ENCODE results near the gene FAM98B.

Gene FAM98B

GRCh38 chr15:38464675-38465074, 10.7 kb downstream of the FAM98B start:
- no peak for TF ChIP-seq POU6F1 (CRISPR knock-in tag; IDR thresholded peaks at IDR 0.05; ENCODE audit: borderline replicate concordance, low read depth)
- no peak for TF ChIP-seq TOX (CRISPR knock-in tag; IDR thresholded peaks at IDR 0.05; ENCODE audit: borderline replicate concordance)
- no peak for TF ChIP-seq ESRRG (CRISPR knock-in tag; IDR thresholded peaks at IDR 0.05)
- TF ChIP-seq CSDC2 (CRISPR knock-in tag; IDR thresholded peaks at IDR 0.05) = no peak
- TF ChIP-seq ARNTL (CRISPR knock-in tag; IDR thresholded peaks at IDR 0.05; ENCODE audit: borderline replicate concordance, low read depth) = no peak
- no peak for TF ChIP-seq CREB5 (CRISPR knock-in tag; IDR thresholded peaks at IDR 0.05; ENCODE audit: low read depth)
- no peak for TF ChIP-seq PATZ1 (CRISPR knock-in tag; IDR thresholded peaks at IDR 0.05; ENCODE audit: borderline replicate concordance)
- TF ChIP-seq ZFP3 (CRISPR knock-in tag; IDR thresholded peaks at IDR 0.05) = no peak
- TF ChIP-seq BACH2 (CRISPR knock-in tag; IDR thresholded peaks at IDR 0.05; ENCODE audit: borderline replicate concordance) = no peak
- no peak for TF ChIP-seq PPARA (CRISPR knock-in tag; IDR thresholded peaks at IDR 0.05; ENCODE audit: borderline replicate concordance)
- TF ChIP-seq ISL1 (CRISPR knock-in tag; IDR thresholded peaks at IDR 0.05) = no peak
- no peak for TF ChIP-seq ZC3H10 (CRISPR knock-in tag; IDR thresholded peaks at IDR 0.05)
- TF ChIP-seq RARB (CRISPR knock-in tag; IDR thresholded peaks at IDR 0.05) = no peak
- TF ChIP-seq ZNF8 (CRISPR knock-in tag; IDR thresholded peaks at IDR 0.05) = no peak
- ATAC-seq = no peak

- TF ChIP-seq ISL1 (CRISPR knock-in tag; IDR thresholded peaks at IDR 0.05) = no peak
- TF ChIP-seq ESRRG (CRISPR knock-in tag; IDR thresholded peaks at IDR 0.05) = no peak
- TF ChIP-seq SNAI2 (CRISPR knock-in tag; IDR thresholded peaks at IDR 0.05) = no peak
- no peak for TF ChIP-seq ZFP3 (CRISPR knock-in tag; IDR thresholded peaks at IDR 0.05)
- TF ChIP-seq ZNF565 (CRISPR knock-in tag; conservative IDR thresholded peaks at IDR 0.05; ENCODE audit: low read depth) = no peak
- no peak for TF ChIP-seq TOX (CRISPR knock-in tag; IDR thresholded peaks at IDR 0.05; ENCODE audit: borderline replicate concordance)
- no peak for TF ChIP-seq CREB5 (CRISPR knock-in tag; IDR thresholded peaks at IDR 0.05; ENCODE audit: low read depth)
- no peak for TF ChIP-seq CSDC2 (CRISPR knock-in tag; IDR thresholded peaks at IDR 0.05)
- no peak for TF ChIP-seq POU6F1 (CRISPR knock-in tag; IDR thresholded peaks at IDR 0.05; ENCODE audit: borderline replicate concordance, low read depth)
- TF ChIP-seq OSR1 (CRISPR knock-in tag; IDR thresholded peaks at IDR 0.05) = no peak
- ATAC-seq = no peak
Measured at GRCh38 chr15:38470816-38471215, 16.9 kb downstream of the FAM98B start.

GRCh38 chr15:38471974-38472373, 18.0 kb downstream of the FAM98B start:
- ATAC-seq = no peak
- no peak for TF ChIP-seq SNAI2 (CRISPR knock-in tag; IDR thresholded peaks at IDR 0.05)
- TF ChIP-seq ISL1 (CRISPR knock-in tag; IDR thresholded peaks at IDR 0.05) = no peak
- TF ChIP-seq POU6F1 (CRISPR knock-in tag; IDR thresholded peaks at IDR 0.05; ENCODE audit: borderline replicate concordance, low read depth) = no peak
- no peak for TF ChIP-seq PATZ1 (CRISPR knock-in tag; IDR thresholded peaks at IDR 0.05; ENCODE audit: borderline replicate concordance)
- TF ChIP-seq RARB (CRISPR knock-in tag; IDR thresholded peaks at IDR 0.05) = no peak
- no peak for TF ChIP-seq ZFP3 (CRISPR knock-in tag; IDR thresholded peaks at IDR 0.05)
- TF ChIP-seq TOX (CRISPR knock-in tag; IDR thresholded peaks at IDR 0.05; ENCODE audit: borderline replicate concordance) = no peak
- TF ChIP-seq BACH2 (CRISPR knock-in tag; IDR thresholded peaks at IDR 0.05; ENCODE audit: borderline replicate concordance) = no peak
- TF ChIP-seq ESRRG (CRISPR knock-in tag; IDR thresholded peaks at IDR 0.05) = no peak
- no peak for TF ChIP-seq TCF4 (CRISPR knock-in tag; IDR thresholded peaks at IDR 0.05; ENCODE audit: borderline replicate concordance)
- TF ChIP-seq GLIS3 (CRISPR knock-in tag; IDR thresholded peaks at IDR 0.05) = no peak
- TF ChIP-seq ZNF565 (CRISPR knock-in tag; conservative IDR thresholded peaks at IDR 0.05; ENCODE audit: low read depth) = no peak
- no peak for TF ChIP-seq TSHZ2 (CRISPR knock-in tag; IDR thresholded peaks at IDR 0.05)
